Measurements from ENCODE around the gene CREG2.

- TF ChIP-seq, protein P1, sequence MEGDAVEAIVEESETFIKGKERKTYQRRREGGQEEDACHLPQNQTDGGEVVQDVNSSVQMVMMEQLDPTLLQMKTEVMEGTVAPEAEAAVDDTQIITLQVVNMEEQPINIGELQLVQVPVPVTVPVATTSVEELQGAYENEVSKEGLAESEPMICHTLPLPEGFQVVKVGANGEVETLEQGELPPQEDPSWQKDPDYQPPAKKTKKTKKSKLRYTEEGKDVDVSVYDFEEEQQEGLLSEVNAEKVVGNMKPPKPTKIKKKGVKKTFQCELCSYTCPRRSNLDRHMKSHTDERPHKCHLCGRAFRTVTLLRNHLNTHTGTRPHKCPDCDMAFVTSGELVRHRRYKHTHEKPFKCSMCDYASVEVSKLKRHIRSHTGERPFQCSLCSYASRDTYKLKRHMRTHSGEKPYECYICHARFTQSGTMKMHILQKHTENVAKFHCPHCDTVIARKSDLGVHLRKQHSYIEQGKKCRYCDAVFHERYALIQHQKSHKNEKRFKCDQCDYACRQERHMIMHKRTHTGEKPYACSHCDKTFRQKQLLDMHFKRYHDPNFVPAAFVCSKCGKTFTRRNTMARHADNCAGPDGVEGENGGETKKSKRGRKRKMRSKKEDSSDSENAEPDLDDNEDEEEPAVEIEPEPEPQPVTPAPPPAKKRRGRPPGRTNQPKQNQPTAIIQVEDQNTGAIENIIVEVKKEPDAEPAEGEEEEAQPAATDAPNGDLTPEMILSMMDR (IDR thresholded peaks at IDR 0.05): no peak
- TF ChIP-seq POLR2A (IDR thresholded peaks at IDR 0.05): no peak
Observed at GRCh38 chr2:101401326-101401665, 14.0 kb upstream of the CREG2 start.

Measured in Peyer's patch (tissue), 4 donors.